PFSK-1 (cell line): ENCODE data around the gene AHSP.

Experiments
- POLR2AphosphoS5 ChIP-seq: IDR thresholded peaks from 2 replicates; pipeline ENCODE4 v1.6.1; 2012; ENCODE audit warnings: low read depth, mild to moderate bottlenecking, control low read depth, low read length, moderate library complexity
- REST ChIP-seq, 2 experiments: IDR thresholded peaks; 2 replicates each; pipeline versions ENCODE4 v1.6.1 to v1.8.0; 2011 to 2012; ENCODE audit warnings: low read depth in 2 of 2, low read length in 2 of 2, control low read depth in 1 of 2, inconsistent platforms in 1 of 2, mild to moderate bottlenecking in 1 of 2, moderate library complexity in 1 of 2; ENCODE audit not compliant: insufficient read depth in 1 of 2
- SIN3A ChIP-seq: IDR thresholded peaks from 2 replicates; pipeline ENCODE4 v1.6.1; 2012; ENCODE audit warnings: mild to moderate bottlenecking, low read length, moderate library complexity, borderline replicate concordance; ENCODE audit not compliant: insufficient read depth

DNA sequence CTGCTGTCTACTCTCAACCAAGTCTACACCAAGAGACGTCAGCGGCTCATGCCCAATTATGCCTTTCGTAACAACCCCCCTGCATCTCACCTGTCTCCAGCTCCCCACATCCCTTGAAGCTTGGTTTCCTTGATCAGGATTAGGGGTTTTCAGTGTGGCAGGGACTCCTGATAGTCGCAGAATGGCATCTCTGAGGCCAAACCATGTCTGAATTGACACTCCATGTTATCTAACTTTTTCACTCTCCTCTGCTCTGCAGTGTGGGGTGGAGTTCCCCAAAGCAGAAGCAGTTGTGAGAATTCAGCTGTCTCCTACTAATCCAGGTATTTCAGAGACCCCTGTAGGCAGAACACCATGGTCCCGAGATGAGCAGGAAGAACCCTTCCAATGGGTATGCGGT is 5.6 kb upstream of the AHSP start:
- TF ChIP-seq POLR2AphosphoS5, result no peak
- TF ChIP-seq REST (IDR thresholded peaks at IDR 0.05; ENCODE audit: insufficient read depth in 1 of 2, low read depth in 2 of 2, low read length in 2 of 2), result no peak
- no peak for TF ChIP-seq SIN3A
